ENCODE data around the gene PMS1. TPM values are rescaled to one million over a fixed set of nuclear protein-coding genes. Genes with fewer than 3 reads are reported as not detected.

Gene PMS1
- total RNA-seq, 1 experiment from 2014 or later: 46.5 TPM

- DNase-seq (ENCODE audit: low spot score): no peak
Measured at GRCh38 chr2:189862751-189863150, 78.5 kb downstream of the PMS1 start.

GRCh38 chr2:189865826-189866225 is 81.6 kb downstream of the PMS1 start:
- CTCF ChIA-PET: no interaction called here

More at GRCh38 chr2:189862751-189863150, 78.5 kb downstream of the PMS1 start:
- no peak overlapping the region for H3K27ac ChIP-seq (ENCODE audit: low read depth, low read length, poor library complexity, severe bottlenecking)
- no peaks in the 10 kb centered on the region for H3K9me3 ChIP-seq (ENCODE audit: low read depth, low read length, poor library complexity, severe bottlenecking)
- no peaks in the 10 kb centered on the region for H3K4me1 ChIP-seq (ENCODE audit: insufficient read depth, low read length, poor library complexity, severe bottlenecking)
- intact Hi-C loops (cut with micrococcal nuclease; ENCODE audit: unreplicated experiment): no loop called here
- no peaks in the 10 kb centered on the region for H3K36me3 ChIP-seq (ENCODE audit: insufficient read depth, low read length, poor library complexity, severe bottlenecking)
- H3K4me3 ChIP-seq (ENCODE audit: low read depth, low read length, poor library complexity, severe bottlenecking): no peak overlapping the region
- ChIA-PET POLR2A (ENCODE audit: low non-redundant PET) (no interaction called here), CTCF (no interaction called here)
- no TSS peak for BruUV-seq (replicated peaks)
- TF ChIP-seq CTCF (conservative IDR thresholded peaks at IDR 0.05; ENCODE audit: low read depth, low read length): no peak
- TF ChIP-seq EZH2 (IDR thresholded peaks at IDR 0.05; ENCODE audit: borderline replicate concordance, low read depth, low read length, poor library complexity, severe bottlenecking): no peak
- no peaks in the 10 kb centered on the region for H3K27me3 ChIP-seq (replicated peaks; ENCODE audit: insufficient read depth, low read depth, low read length, poor library complexity)

GRCh38 chr2:189866296-189866695 is 82.0 kb downstream of the PMS1 start:
- CTCF ChIA-PET: no interaction called here
- Histone ChIP-seq H3K36me3 (ENCODE audit: insufficient read depth, low read length, poor library complexity, severe bottlenecking) (no peaks in the 10 kb centered on the region), H3K4me1 (ENCODE audit: insufficient read depth, low read length, poor library complexity, severe bottlenecking) (no peaks in the 10 kb centered on the region), H3K4me3 (ENCODE audit: low read depth, low read length, poor library complexity, severe bottlenecking) (no peak overlapping the region), H3K27ac (ENCODE audit: low read depth, low read length, poor library complexity, severe bottlenecking) (no peak overlapping the region), H3K9me3 (ENCODE audit: low read depth, low read length, poor library complexity, severe bottlenecking) (no peaks in the 10 kb centered on the region), H3K27me3 (replicated peaks; ENCODE audit: insufficient read depth, low read depth, low read length, poor library complexity) (no peaks in the 10 kb centered on the region)
- DNase-seq (ENCODE audit: low spot score): no peak
- BruUV-seq (replicated peaks): no TSS peak
- intact Hi-C loops (cut with micrococcal nuclease; ENCODE audit: unreplicated experiment): no loop called here
- no peak for TF ChIP-seq EZH2 (IDR thresholded peaks at IDR 0.05; ENCODE audit: borderline replicate concordance, low read depth, low read length, poor library complexity, severe bottlenecking)
- TF ChIP-seq CTCF (conservative IDR thresholded peaks at IDR 0.05; ENCODE audit: low read depth, low read length): no peak
- POLR2A ChIA-PET (ENCODE audit: low non-redundant PET): no interaction called here

More at GRCh38 chr2:189865826-189866225, 81.6 kb downstream of the PMS1 start:
- DNase-seq (ENCODE audit: low spot score): no peak
- Histone ChIP-seq H3K4me3 (ENCODE audit: low read depth, low read length, poor library complexity, severe bottlenecking) (no peak overlapping the region), H3K27ac (ENCODE audit: low read depth, low read length, poor library complexity, severe bottlenecking) (no peak overlapping the region), H3K9me3 (ENCODE audit: low read depth, low read length, poor library complexity, severe bottlenecking) (no peaks in the 10 kb centered on the region), H3K27me3 (replicated peaks; ENCODE audit: insufficient read depth, low read depth, low read length, poor library complexity) (no peaks in the 10 kb centered on the region), H3K36me3 (ENCODE audit: insufficient read depth, low read length, poor library complexity, severe bottlenecking) (no peaks in the 10 kb centered on the region), H3K4me1 (ENCODE audit: insufficient read depth, low read length, poor library complexity, severe bottlenecking) (no peaks in the 10 kb centered on the region)
- no TSS peak for BruUV-seq (replicated peaks)
- POLR2A ChIA-PET (ENCODE audit: low non-redundant PET): no interaction called here
- intact Hi-C loops (cut with micrococcal nuclease; ENCODE audit: unreplicated experiment): no loop called here
- no peak for TF ChIP-seq CTCF (conservative IDR thresholded peaks at IDR 0.05; ENCODE audit: low read depth, low read length)
- no peak for TF ChIP-seq EZH2 (IDR thresholded peaks at IDR 0.05; ENCODE audit: borderline replicate concordance, low read depth, low read length, poor library complexity, severe bottlenecking)

Measured in A673 (cell line).